ENCODE results near the gene RFX3. TPM values are rescaled to one million over a fixed set of nuclear protein-coding genes. Genes with fewer than 3 reads are reported as not detected.

RFX3 gene
- total RNA-seq, 1 experiment from 2014 or later: 2.3 TPM

DNA sequence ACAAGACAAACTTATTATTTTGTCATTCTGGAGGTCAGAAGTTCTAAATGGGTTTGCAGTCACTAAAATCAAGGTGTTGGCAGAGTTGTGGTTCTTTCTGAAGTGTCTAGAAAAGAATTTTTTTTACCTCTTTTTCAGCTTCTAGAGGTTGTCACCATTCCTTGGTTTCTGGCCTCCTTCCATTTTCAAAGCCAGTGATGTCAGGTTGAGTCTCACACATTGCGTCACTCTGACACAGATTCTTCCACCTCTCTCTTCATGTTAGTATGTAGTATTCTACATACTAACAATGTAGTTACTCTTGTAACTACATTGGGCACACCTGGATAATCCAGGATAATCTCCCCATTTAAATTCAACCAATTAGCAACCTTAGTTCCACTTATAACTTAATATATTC, 290.3 kb downstream of the RFX3 start:
- DNase-seq (ENCODE audit: low read depth): no peak

DNA sequence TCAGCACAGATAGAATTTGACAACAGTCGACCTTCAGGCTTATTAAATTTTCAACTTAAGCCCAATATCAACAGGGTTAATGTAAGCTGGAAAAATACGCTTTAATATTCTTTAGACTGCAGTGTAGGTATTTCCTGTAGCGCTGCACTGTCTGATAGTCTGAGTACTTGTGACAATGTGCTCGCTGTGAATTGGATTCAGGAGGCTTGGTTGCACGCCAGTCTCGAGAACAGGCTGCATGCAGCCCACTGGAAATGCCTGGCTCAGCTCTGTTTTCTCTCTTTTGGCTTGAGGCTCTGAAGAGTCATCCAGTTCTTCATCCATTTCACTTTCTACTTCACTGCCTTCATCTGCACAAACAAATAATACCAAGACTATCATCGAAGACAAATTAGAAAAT, 300.9 kb downstream of the RFX3 start:
- DNase-seq (ENCODE audit: low read depth): no peak

DNA sequence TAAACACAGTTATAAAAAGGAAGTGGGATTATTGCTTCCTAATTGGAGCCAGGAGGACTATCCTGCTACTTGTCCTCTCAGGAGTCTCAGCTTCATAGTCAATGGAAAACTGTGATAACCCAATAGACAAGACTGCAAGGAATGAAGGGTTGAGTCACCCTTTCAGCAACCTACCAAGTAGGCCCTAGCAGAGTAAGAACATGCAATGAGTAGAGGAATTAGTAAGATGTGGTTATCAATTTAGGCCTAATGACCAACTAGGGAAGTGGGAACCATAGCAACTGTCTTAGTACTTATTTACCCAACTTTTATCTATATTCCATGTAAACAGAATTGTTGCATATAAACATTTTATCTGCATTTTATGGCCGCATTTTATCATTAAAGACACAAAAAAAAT, 310.1 kb downstream of the RFX3 start:
- no peak for DNase-seq (ENCODE audit: low read depth)

DNA sequence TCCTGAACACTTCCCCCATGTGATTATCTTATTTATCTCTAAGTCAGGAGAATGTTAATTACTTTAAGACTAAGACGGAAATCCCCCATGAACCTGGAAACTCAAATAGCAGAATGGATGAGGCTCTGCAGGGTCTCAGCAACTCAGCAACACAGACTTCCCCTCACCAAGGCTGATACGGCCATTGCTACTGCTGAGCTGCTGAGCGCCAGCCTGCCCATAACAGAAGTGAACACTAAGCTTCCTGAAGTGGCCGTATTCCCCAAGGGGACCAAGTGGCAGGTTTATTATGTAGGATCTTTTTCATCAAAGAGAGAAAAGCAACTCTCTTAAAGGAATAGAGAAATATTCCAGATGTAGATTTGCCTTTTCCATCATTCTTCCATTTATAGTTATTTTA, 311.1 kb downstream of the RFX3 start:
- DNase-seq (ENCODE audit: low read depth): no peak

DNA sequence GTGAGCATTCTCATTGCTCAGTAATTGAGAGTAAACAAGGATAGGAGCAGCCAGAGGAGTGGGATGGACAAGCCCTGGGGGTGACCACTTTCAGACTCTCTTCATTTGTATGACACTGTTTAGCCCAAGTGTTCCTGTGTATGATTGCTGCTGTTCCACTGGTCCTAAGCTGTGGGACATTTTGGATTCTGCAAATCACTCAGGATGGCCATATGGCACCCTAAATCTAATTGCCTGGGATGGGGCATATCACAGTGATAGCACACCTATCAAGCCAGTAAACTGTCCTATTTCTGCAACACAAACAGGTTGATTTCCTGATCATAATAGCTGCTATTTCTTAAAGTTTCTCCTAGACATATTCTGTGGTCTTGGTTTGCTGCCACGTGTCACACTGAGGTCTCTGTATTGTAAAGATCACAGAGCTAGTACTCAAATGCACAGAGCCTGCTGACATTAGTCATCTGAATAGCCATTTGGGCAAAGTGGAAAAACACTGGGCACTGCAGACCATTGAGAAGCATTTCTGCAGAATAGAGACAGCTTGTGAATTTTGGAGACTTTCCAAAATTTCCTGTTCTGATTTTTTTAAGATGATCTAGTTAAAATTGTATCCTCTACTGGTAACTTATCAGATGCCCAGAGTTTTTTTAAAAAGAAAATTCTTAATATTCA, 320.2 kb downstream of the RFX3 start:
- peak; percentile 32 for DNase-seq (ENCODE audit: low read depth)

DNA sequence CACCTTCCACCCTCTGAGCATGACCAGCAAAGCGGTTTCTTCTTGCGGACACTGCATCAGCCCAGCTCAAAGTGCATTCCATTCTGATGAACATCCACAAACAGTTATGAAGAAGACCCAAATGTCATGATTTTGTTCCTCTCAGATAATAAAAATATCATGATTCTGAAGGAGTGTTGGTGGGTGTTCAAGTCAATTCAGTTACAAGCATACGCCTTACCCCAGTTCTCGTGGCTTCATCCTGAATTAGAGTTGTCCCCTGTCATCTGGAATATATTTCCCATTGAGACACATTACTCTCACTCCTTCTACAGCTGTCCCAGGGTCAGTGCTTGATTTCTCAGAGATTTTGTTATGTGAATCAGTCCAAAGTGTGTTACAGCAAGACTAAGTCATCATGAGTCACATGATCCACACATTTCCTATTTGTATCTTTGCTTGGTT, 325.4 kb downstream of the RFX3 start:
- peak; percentile 36 for DNase-seq (ENCODE audit: low read depth)

DNA sequence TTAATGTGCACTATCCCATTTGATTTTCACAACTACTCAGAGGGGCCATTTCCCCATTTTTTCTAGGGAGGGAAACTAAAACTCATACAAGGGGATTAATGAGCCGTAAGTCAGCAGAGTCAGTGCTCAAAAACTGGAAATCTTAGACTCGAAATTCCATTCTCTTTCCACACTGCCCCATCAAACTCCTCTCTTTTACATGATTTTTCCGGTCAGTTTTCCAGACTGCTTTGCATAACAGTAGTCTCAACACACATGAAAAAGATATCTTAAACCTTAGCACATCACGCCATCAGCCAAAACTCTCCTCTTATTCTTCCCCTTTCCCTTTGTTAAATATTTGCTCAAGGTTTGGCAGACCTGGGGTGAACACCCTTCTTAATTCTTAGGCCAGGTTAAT, 332.0 kb downstream of the RFX3 start:
- DNase-seq (ENCODE audit: low read depth): no peak

DNA sequence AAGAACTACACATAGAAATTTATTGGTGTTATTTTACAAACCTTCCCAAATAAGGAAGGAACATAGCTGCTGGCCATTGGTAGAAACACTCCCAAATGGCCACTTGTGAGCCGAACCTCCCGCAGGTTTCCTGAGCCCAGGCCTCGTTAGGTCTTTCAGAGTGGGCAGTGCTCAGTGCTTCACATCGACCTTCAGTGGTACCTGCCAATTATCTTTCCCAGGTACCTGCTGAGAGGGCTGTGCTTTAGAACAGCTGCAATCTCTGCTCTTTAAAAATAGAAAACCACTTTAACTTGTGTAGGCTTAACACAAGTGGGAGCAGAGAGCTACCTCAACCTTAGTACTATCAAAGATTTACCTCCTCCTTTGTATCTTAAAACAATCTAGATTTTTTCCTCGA, 334.1 kb downstream of the RFX3 start:
- no peak for DNase-seq (ENCODE audit: low read depth)

DNA sequence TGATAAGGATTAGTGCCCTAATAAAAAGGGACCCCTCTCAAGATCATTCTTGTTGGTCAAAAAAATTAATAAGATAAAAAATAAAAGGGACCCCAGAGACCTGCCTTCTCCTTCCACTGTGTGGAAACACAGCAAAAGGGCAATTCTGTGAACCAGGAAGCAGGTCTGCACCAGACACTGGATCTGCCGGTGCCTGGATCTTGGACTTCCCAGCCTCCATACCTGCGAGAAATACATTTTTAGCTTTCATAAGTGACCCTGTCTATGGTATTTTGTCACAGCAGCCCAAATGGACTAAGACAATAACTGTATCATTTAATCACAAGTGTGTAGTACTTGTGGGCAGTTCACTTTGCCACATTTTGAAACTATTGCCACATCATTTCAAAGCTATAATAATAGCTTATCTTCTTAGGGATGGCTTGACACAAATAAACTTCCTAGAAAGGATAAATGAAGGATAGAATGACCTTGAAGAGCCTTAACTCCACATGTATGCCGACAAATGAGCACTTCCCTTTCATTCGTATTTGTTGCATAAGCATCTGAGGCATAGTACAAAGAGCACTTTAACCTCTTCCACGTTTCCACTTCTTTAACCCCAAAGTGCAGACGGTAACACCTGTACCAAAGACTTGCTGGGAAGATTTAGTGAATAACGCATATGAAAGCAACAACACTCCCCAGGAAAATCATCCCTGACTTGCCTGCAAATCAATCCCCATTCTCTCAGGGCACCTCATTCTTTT, 336.5 kb downstream of the RFX3 start:
- no peak for DNase-seq (ENCODE audit: low read depth)

DNA sequence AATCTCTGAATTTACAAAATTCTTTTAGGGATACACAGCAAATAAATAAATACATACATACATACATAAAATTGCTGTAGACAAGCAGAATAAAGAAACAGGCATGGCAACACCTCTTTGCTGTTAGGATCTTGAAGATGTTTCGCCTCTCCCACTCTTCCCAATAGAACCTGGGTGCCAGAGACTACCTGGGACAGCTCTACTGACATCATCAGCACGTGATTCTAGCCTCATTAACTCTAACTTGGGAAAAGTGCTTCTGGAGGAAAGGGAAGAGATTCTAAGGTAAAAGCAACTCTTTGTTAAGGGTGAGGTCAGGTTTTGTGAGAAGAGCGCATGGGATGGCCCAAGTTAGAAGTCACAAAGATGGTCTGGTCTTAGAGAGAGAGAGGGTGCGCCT, 339.1 kb downstream of the RFX3 start:
- DNase-seq (ENCODE audit: low read depth): no peak

DNA sequence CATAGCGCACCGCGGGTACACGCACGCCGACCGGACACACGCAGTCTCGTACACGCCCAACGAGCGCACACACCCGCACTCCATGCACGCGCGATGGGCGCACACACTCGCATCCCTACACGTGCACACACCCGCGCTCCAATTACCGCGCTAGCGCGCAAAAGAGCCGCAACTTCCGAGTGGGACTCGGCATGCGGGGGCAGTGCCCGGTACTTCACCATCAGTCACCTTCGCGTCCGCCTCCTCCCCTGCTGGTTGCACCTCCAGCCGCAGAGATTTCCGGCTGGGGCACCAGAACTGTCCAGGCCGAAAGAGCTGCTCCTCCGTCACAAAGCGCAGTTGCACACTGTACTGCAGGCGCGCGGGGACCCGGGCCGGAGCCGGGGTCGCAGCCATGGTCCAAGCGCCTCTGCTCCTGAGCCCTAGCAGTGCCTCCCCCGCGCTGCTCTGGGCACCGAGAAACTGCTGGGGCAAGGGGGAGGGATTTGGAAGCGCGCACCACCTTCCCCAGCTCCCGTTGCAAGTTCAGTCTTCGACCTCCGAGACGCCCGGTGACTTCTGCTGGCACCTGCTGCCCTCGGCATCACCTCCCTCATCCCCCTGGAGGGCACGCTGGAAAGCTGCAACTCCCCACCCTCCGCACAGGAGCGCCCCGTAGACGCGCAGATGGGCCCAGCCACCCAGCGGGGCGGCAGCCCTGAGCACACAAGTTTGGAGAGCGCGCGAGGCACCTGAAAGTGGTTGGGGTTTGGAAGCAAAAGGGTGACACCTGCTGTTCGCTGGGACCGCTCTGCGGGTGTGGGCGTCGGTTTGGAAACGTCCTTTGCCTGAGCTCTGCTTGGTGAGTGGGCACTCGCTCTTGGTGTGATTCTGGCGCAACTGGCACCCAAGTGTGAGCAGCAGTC, 344.5 kb downstream of the RFX3 start:
- no peak for DNase-seq (ENCODE audit: low read depth)

DNA sequence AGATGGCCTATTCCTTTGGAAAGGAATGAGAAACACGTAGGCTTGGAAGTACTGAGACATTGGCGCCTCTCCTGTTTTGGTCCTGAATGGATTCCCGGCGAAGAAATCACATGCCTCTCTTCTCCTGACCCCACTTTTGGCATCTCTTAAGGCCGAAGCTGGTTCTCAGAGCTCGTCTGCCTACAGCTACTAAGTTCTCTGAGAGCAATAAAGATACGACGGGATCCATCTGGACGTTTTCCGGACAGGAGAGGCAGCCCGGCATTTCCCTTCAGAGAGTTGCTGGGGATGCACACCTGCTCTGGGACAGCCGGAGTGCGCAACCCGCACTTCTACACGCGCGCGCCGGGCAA, 345.1 kb downstream of the RFX3 start:
- no peak for DNase-seq (ENCODE audit: low read depth)

DNA sequence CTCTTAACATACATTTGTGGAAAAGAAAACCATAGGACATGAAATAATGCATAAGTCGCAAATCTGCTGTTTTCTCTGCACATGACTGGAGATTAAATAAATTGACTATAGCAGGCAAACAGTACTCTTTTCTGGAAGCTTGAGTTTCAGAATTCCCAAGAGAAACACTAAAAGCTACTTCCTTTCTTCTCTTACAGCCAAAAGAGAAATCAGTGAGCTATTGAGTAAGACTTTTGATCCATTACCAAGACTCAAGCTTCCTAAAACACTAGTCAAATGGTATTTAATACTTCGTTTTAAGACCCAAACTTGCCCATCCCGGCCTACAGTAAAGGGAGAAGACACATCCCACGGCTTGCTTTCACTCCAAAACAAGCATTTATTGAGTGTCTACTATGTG, 346.1 kb downstream of the RFX3 start:
- no peak for DNase-seq (ENCODE audit: low read depth)

DNA sequence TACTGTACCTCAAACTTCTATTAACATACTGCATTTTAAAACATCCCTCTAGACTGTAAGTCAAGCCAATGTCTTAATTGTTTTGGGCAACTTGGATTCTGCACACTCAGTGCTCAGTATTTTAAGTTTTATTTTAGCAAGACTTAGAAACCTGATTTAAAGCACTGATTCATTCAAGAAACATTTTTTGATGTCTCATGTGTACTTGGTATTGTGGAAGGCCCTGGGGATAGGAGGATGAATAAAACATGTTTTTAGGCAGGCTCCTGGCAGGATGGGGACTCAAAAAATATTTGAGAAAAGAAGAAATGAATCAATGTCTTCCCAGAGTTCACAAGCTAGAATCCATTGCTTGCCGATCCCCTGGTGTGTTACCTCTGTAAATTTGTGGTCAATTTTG, 347.9 kb downstream of the RFX3 start:
- DNase-seq (ENCODE audit: low read depth): no peak

DNA sequence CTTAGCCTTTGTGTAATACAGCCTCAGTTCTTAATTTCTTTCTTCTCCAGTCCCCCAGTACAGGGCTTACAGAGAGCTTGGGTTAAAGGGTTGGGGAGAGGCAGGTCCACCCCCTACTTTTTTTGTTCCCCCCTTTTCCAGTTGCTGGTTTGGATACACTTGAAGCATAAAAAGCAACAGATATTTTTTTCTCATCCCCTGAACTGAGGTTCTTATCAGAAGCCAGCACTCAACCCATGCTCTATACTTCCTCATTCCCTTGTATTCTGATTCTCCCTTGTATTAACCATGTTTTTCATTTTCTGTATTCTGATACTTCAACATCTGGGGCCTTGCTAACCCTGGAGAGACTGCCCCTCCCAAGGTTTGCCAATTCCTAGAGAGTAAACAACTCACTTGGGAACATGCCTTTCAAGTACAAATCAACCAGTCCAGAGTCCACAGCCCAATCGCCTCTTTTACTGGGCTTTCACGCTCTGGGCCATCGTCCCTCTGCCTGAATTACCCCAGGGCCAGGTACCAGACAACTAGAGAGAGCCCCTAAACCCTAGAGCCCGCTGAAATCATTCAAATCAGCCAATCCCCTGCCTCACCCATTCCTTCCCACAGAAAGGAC, 348.5 kb downstream of the RFX3 start:
- DNase-seq (ENCODE audit: low read depth): no peak

DNA sequence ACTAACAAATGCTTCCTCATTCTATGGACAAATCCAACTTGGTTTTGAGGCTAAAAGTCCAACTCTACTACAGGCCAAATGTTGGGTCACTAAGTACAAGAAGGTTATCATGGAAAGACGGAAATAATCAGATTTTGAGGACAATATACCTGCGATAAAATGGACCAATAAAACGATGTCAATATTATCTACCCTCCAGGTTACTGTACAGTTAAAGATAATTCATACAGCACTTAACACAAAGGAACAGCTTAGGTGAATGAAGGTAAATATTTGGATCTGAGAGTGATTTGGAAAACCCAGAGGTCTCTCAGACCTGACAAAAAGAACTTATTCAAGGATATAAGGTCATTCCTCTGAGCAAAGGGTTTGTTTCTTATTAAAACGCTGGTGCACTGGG, 352.4 kb downstream of the RFX3 start:
- no peak for DNase-seq (ENCODE audit: low read depth)

DNA sequence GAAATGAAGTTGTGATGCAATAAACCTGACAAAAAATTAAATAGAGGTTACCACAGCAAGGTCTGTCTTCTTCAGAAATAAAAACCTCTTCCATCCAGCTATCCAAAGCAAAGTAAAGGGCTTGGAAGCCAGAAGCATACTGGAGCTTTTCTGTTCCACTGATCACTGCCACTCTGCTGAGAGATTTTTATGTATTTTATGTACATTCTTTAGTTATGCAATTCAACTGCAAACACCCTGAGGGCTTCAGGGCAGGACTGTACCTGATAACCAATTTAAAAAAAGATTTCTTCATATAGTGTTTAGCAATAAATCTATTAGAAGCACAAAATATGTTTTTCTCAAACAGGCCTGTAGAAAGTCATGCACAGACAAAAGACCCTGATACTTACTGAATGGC, 355.0 kb downstream of the RFX3 start:
- no peak for DNase-seq (ENCODE audit: low read depth)
